ENCODE measurements around the gene CFAP54.

GRCh38 chr12:96669786-96670185, 180.4 kb downstream of the CFAP54 start:
- no peak for TF ChIP-seq CTCF (IDR thresholded peaks at IDR 0.05; ENCODE audit: low read depth, low read length, poor library complexity, severe bottlenecking)
- TF ChIP-seq EZH2phosphoT487 (IDR thresholded peaks at IDR 0.05; ENCODE audit: borderline replicate concordance, low read length), result no peak
